SW480 (cell line): Measurements from ENCODE around the gene ASPHD1.
"Not testable (repeated sequence)": the region's sequence is repeated elsewhere in the genome, so short reads cannot be mapped to it uniquely, and the experiment has no call there.

Experiments
- DNase-seq: peaks from one replicate; pipeline ENCODE4 v3.0.0-alpha.2; 2016; ENCODE audit warnings: low spot score

The ASPHD1 gene

GRCh38 chr16:29900102-29900887 lies at the start of gene ASPHD1:
Gene ASPHD1, plus strand, starts transcription at chr16:29900488. Its CDS starts 484 bp downstream, at chr16:29900972.
- peak; percentile 75 for DNase-seq

GRCh38 chr16:29850998-29851397 lies 49.3 kb upstream of the ASPHD1 start:
- no peak for DNase-seq

- no peak for DNase-seq
Observed at GRCh38 chr16:29852654-29853053, 47.6 kb upstream of the ASPHD1 start.

- DNase-seq: no peak
Observed at GRCh38 chr16:29854520-29855100, 45.7 kb upstream of the ASPHD1 start.

GRCh38 chr16:29857133-29857760 lies 43.0 kb upstream of the ASPHD1 start:
- no peak for DNase-seq

GRCh38 chr16:29858149-29858849 lies 42.0 kb upstream of the ASPHD1 start:
- no peak for DNase-seq

GRCh38 chr16:29858974-29859373 lies 41.3 kb upstream of the ASPHD1 start:
- no peak for DNase-seq

- DNase-seq: no peak
Observed at GRCh38 chr16:29860218-29860617, 40.1 kb upstream of the ASPHD1 start.

- peak; percentile 43 for DNase-seq
Observed at GRCh38 chr16:29862383-29862883, 37.9 kb upstream of the ASPHD1 start.

GRCh38 chr16:29862884-29863668 lies 37.2 kb upstream of the ASPHD1 start, which contains the start of gene CDIPT:
Gene CDIPT, minus strand, starts transcription at chr16:29863226. Its CDS starts 369 bp downstream, at chr16:29862857.
- DNase-seq: peak; percentile 94

- no peak for DNase-seq
Observed at GRCh38 chr16:29863669-29863984, 36.7 kb upstream of the ASPHD1 start.

GRCh38 chr16:29864205-29864604 lies 36.1 kb upstream of the ASPHD1 start:
- DNase-seq: no peak

GRCh38 chr16:29868396-29869009 lies 31.8 kb upstream of the ASPHD1 start:
- DNase-seq: no peak

- not testable (repeated sequence) for DNase-seq
Observed at GRCh38 chr16:29869067-29869466, 31.2 kb upstream of the ASPHD1 start.

- no peak for DNase-seq
Observed at GRCh38 chr16:29871822-29872546, 28.3 kb upstream of the ASPHD1 start.

GRCh38 chr16:29873319-29873718 lies 27.0 kb upstream of the ASPHD1 start:
- no peak for DNase-seq

GRCh38 chr16:29875206-29875605 lies 25.1 kb upstream of the ASPHD1 start:
- no peak for DNase-seq

GRCh38 chr16:29876217-29876593 lies 24.1 kb upstream of the ASPHD1 start:
- DNase-seq: no peak

GRCh38 chr16:29876594-29877249 lies 23.6 kb upstream of the ASPHD1 start:
- no peak for DNase-seq
